ENCODE measurements around the gene RIN3. TPM values are rescaled to one million over a fixed set of nuclear protein-coding genes. Genes with fewer than 3 reads are reported as not detected.

RIN3 gene
- total and polyA plus RNA-seq, 10 of the 15 experiments (the other 5 are each of a cell fraction or from before 2014, with no cell fraction given): 0.91 to 23.3 (median 6.3) TPM

DNA sequence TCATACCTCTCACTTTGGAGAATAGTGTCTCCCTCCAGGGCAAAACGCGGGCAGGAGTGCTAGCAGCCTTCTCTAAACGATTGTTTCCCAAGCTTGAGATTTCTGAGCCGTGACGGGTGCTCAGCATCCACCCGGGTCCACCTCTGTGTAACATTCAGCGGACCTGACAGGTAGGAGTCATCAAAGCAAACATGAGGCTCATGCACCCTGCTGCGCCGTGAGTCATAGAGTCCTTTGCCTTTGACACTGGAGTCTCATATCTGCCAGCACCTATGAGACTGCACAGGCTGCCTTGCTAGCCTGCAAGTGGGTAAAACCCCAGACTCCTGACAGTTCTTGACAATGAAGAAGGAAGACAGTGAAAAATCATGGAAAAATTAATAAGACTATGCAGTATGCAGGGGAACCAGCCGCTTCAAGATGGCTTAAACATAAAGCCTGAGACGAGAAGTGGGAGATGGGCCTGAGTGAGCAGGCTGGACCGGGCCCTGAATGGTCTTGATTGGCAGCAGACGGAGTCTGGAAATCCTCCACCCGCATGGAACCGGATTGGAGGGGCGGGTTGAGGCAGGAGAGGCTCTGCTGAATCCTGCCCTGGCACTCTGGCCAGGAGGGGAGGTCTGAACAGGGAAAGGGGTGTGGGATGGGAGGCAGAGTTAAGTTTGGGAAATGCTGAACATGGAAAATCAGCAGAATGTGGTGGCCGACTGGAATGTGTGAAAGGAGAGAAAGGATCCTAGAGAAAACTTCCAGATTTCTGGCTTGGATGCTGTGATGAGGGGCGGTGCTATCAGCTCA is 180.6 kb downstream of the RIN3 start:
- Histone ChIP-seq H3K4me1 (ENCODE audit: control insufficient read depth, insufficient read depth, low read length) (peaks cover 9% of the 10 kb centered on the region), H3K36me3 (ENCODE audit: control insufficient read depth in 2 of 2, insufficient read depth in 2 of 2, low read length in 1 of 2) (peaks cover 0 to 2% of the 10 kb centered on the region in 2 experiments; a peak in 2 of 4 replicates), H4K20me1 (ENCODE audit: control insufficient read depth, insufficient read depth) (no peaks in the 10 kb centered on the region), H3K27me3 (replicated peaks in 1 of 2; ENCODE audit: control insufficient read depth in 2 of 2, insufficient read depth in 2 of 2, low read length in 1 of 2) (no peaks in the 10 kb centered on the region), H3K9me3 (replicated peaks; ENCODE audit: control insufficient read depth, insufficient read depth, low read length) (no peaks in the 10 kb centered on the region; the same call in 2 of the 3 replicates), H3K27ac (ENCODE audit: control insufficient read depth, insufficient read depth) (no peak overlapping the region), H2AFZ (ENCODE audit: control insufficient read depth, low read depth, low read length) (no peak overlapping the region), H3K79me2 (ENCODE audit: control insufficient read depth, insufficient read depth, low read length) (no peaks in the 10 kb centered on the region), H3K4me3 (no peak overlapping the region), H3K9ac (ENCODE audit: control insufficient read depth, insufficient read depth, low read length) (no peak overlapping the region), H3K4me2 (ENCODE audit: control insufficient read depth, insufficient read depth) (no peak overlapping the region)
- POLR2A ChIA-PET: no interaction called here
- SMC1A ChIA-PET (ENCODE audit: uncharacterized antibody, unreplicated experiment): interaction anchor here (1.1 kb wide), 1 partner anchor 10 kb away, joined by 4 read pairs; no protein-coding TSS in a partner anchor
- BruUV-seq (replicated peaks): no TSS peak
- 78% methylated on average over 18 of the region's 18 CpGs for WGBS (ENCODE audit: insufficient coverage, insufficient replicate concordance, low lambda C conversion rate, missing lambda C conversion rate)
- RAD21 ChIA-PET (ENCODE audit: unreplicated experiment): interaction anchor here (0.8 kb wide), 1 partner anchor 105 kb away, joined by 3 read pairs; no protein-coding TSS in a partner anchor
- CTCF ChIA-PET: interaction anchor here (1.8 kb wide), 1 partner anchor 13 kb away, joined by 5 read pairs; no protein-coding TSS in a partner anchor
- in situ Hi-C loops (cut with MboI): loop anchor here (25.0 kb wide), 1 partner anchor 557 kb away; no protein-coding TSS in a partner anchor
- ATAC-seq (no peak), FAIRE-seq (no peak), DNase-seq (ENCODE audit: low read depth, low spot score) (no peak)
- intact Hi-C loops (cut with micrococcal nuclease; ENCODE audit: unreplicated experiment): no loop called here
- TF ChIP-seq, protein P1, sequence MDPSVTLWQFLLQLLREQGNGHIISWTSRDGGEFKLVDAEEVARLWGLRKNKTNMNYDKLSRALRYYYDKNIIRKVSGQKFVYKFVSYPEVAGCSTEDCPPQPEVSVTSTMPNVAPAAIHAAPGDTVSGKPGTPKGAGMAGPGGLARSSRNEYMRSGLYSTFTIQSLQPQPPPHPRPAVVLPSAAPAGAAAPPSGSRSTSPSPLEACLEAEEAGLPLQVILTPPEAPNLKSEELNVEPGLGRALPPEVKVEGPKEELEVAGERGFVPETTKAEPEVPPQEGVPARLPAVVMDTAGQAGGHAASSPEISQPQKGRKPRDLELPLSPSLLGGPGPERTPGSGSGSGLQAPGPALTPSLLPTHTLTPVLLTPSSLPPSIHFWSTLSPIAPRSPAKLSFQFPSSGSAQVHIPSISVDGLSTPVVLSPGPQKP (IDR thresholded peaks at IDR 0.05; ENCODE audit: low read depth, low read length): no peak
- TF ChIP-seq NFYB (IDR thresholded peaks at IDR 0.05; ENCODE audit: insufficient read depth, low read depth, low read length) (no peak), CHD2 (IDR thresholded peaks at IDR 0.05; ENCODE audit: borderline replicate concordance, low read depth, low read length) (no peak), STAT1 (conservative IDR thresholded peaks at IDR 0.05) (no peak), TAF1 (IDR thresholded peaks at IDR 0.05; ENCODE audit: borderline replicate concordance, low read depth, low read length) (no peak), PAX8 (IDR thresholded peaks at IDR 0.05) (no peak), SIX5 (IDR thresholded peaks at IDR 0.05; ENCODE audit: low read depth, low read length, severe bottlenecking) (no peak), KLF5 (IDR thresholded peaks at IDR 0.05; ENCODE audit: partially characterized antibody) (no peak), RFX5 (IDR thresholded peaks at IDR 0.05; ENCODE audit: low read depth, low read length) (no peak), CREB1 (IDR thresholded peaks at IDR 0.05; ENCODE audit: low read depth) (no peak), ZNF622 (IDR thresholded peaks at IDR 0.05) (no peak), KDM1A (IDR thresholded peaks at IDR 0.05; ENCODE audit: borderline replicate concordance) (no peak), RELA (IDR thresholded peaks at IDR 0.05; ENCODE audit: borderline replicate concordance, partially characterized antibody) (no peak)
- TF ChIP-seq, protein P2, sequence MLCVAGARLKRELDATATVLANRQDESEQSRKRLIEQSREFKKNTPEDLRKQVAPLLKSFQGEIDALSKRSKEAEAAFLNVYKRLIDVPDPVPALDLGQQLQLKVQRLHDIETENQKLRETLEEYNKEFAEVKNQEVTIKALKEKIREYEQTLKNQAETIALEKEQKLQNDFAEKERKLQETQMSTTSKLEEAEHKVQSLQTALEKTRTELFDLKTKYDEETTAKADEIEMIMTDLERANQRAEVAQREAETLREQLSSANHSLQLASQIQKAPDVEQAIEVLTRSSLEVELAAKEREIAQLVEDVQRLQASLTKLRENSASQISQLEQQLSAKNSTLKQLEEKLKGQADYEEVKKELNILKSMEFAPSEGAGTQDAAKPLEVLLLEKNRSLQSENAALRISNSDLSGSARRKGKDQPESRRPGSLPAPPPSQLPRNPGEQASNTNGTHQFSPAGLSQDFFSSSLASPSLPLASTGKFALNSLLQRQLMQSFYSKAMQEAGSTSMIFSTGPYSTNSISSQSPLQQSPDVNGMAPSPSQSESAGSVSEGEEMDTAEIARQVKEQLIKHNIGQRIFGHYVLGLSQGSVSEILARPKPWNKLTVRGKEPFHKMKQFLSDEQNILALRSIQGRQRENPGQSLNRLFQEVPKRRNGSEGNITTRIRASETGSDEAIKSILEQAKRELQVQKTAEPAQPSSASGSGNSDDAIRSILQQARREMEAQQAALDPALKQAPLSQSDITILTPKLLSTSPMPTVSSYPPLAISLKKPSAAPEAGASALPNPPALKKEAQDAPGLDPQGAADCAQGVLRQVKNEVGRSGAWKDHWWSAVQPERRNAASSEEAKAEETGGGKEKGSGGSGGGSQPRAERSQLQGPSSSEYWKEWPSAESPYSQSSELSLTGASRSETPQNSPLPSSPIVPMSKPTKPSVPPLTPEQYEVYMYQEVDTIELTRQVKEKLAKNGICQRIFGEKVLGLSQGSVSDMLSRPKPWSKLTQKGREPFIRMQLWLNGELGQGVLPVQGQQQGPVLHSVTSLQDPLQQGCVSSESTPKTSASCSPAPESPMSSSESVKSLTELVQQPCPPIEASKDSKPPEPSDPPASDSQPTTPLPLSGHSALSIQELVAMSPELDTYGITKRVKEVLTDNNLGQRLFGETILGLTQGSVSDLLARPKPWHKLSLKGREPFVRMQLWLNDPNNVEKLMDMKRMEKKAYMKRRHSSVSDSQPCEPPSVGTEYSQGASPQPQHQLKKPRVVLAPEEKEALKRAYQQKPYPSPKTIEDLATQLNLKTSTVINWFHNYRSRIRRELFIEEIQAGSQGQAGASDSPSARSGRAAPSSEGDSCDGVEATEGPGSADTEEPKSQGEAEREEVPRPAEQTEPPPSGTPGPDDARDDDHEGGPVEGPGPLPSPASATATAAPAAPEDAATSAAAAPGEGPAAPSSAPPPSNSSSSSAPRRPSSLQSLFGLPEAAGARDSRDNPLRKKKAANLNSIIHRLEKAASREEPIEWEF (IDR thresholded peaks at IDR 0.05; ENCODE audit: insufficient replicate concordance, low read depth, low read length): no peak
